Motor neuron (in vitro differentiated cells): ENCODE measurements around the gene ZNF804A. TPM values are rescaled to one million over a fixed set of nuclear protein-coding genes. Genes with fewer than 3 reads are reported as not detected.
A peak's percentile ranks its signal among the peaks of the same experiment; 100 is the strongest.
"Not testable (repeated sequence)": the region's sequence is repeated elsewhere in the genome, so short reads cannot be mapped to it uniquely, and the experiment has no call there.

Experiments used
- ATAC-seq, 8 experiments: fragments of 200-7000 bp; cut with Tn5 transposase; replicated peaks in 6 of 8; 2 replicates each; pipeline ENCODE4 v1.8.0; 2021; ENCODE audit warnings: mild to moderate bottlenecking in 8 of 8, moderate library complexity in 8 of 8
- H3K27ac ChIP-seq, 2 donors: fragments of 250-450 bp; sonication (Bioruptor Pico); 2 replicates each; pipeline ENCODE4 v1.9.0; 2021; ENCODE audit warnings: antibody characterized with exemption in 2 of 2, mild to moderate bottlenecking in 2 of 2, moderate library complexity in 1 of 2
- H3K4me1 ChIP-seq, 2 donors: fragments of 250-450 bp; sonication (Bioruptor Pico); replicated peaks in 1 of 2; 2 replicates each; pipeline ENCODE4 v1.6.1; 2021; ENCODE audit warnings: antibody characterized with exemption in 2 of 2, mild to moderate bottlenecking in 2 of 2, moderate library complexity in 1 of 2
- H3K4me3 ChIP-seq, 5 donors: fragments of 250-450 bp; sonication (Bioruptor Pico); 2 replicates each; pipeline ENCODE4 v1.9.0; 2021; ENCODE audit warnings: antibody characterized with exemption in 5 of 5, mild to moderate bottlenecking in 5 of 5, moderate library complexity in 4 of 5
- WGBS, 10 experiments: fragments of 450-650 bp; shearing (Covaris generic); methylation state at CpG; one replicate each; pipeline ENCODE4 v1.0.0; 2022; 5-methylcytosine and 5-hydroxymethylcytosine counted together
- in situ Hi-C, 9 experiments: fragments of 400-800 bp; cut with MboI; loops; one replicate each; pipeline ENCODE4 v1.15.0; 2021; ENCODE audit warnings: low sequenced_read_pairs in 9 of 9, low pct_unique_long_range_greater_than_20kb in 2 of 9; ENCODE audit not compliant: unreplicated experiment in 9 of 9
- total RNA-seq, 8 experiments: library from RNA; unstranded; fragments of 300-600 nt; gene quantifications; 2 replicates each; pipeline versions ENCODE4 v1.2.3 to v1.2.4, GENCODE V29; 2022

ZNF804A gene
- total RNA-seq, 8 experiments from 2014 or later: 0.09 to 10.4 (median 5.2) TPM

DNA sequence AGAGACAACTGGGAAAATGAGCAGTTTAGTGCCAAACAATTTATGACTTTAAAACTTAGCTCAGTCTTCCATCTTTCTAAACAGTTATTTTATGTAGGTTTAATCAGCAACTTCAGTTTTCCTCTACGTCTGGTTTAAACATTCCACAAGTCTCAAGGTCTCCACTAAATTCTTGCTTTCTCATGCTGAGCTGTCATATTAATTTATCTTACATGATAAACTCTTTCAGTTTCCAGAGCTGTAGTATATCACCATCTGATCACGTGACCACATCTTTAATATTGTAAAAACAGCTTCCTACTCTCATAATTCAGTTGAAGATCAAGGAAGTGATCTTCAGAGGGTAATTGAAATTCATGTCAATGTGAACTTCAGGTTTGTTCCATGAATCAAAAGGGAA, 158.6 kb downstream of the ZNF804A start:
- Histone ChIP-seq H3K4me1 (peaks cover 0 to 6% of the 10 kb centered on the region in 2 donors), H3K27ac (no peak overlapping the region), H3K4me3 (no peak overlapping the region)
- 0 to 100% (median 70%) methylated on average over 1 to 2 of the region's 2 CpGs; no CpG with 5 or more reads in 1 of the 10 experiments for WGBS, 10 experiments
- in situ Hi-C loops: no loop called here
- peak in 2 of 8 experiments; percentile 30 to 37 for ATAC-seq

DNA sequence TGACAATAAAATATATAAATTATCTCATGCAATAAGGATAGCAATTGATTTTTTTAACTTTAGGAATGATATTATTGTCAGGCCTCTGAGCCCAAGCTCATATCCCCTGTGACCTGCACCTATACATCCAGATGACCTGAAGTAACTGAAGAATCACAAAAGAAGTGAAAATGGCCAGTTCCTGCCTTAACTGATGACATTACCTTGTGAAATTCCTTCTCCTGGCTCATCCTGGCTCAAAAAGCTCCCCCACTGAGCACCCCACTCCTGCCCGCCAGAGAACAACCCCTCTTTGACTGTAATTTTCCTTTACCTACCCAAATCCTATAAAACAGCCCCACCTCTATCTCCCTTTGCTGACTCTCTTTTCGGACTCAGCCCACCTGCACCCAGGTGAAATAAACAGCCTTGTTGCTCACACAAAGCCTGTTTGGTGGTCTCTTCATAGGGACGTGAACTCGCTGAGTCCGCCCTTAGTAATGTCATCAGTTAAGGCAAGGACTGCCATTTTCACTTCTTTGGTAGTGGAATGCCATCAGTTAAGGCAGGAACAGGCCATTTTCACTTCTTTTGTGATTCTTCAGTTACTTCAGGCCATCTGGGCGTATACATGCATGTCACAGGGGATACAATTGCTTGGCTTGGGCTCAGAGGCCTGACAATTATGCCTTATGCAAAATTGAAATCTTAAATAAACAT, 161.4 kb downstream of the ZNF804A start:
- H3K27ac ChIP-seq, in situ Hi-C loops, H3K4me3 ChIP-seq, H3K4me1 ChIP-seq, ATAC-seq: not testable (repeated sequence)
- WGBS, 10 experiments: 22 to 100% (median 92%) methylated on average over 1 to 5 of the region's 6 CpGs; no CpG with 5 or more reads in 1 of the 10 experiments

DNA sequence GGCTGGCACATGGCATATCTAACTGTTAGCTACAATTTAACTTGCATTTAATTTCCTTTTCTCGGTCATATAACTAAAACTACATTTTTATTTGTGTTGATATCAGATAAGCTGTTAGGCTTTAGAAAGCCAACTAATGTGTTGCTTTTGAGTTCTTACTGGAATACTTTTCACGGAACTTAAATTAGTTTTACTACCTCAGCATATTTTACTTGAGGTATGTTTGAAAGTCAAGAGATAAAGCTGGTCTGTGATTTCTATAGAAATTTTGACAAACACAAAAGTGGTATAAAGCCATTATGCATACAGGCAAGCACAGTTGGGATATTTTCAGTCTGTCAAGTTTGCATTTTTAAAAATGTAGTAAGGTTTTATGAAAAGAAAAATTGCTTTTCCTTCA, 162.6 kb downstream of the ZNF804A start:
- ATAC-seq: no peak
- Histone ChIP-seq H3K4me1 (peaks cover 0 to 6% of the 10 kb centered on the region in 2 donors), H3K27ac (no peak overlapping the region), H3K4me3 (no peak overlapping the region)
- in situ Hi-C loops: no loop called here
- 0 to 100% (median 85%) methylated on average over 1 to 2 of the region's 2 CpGs for WGBS, 10 experiments

DNA sequence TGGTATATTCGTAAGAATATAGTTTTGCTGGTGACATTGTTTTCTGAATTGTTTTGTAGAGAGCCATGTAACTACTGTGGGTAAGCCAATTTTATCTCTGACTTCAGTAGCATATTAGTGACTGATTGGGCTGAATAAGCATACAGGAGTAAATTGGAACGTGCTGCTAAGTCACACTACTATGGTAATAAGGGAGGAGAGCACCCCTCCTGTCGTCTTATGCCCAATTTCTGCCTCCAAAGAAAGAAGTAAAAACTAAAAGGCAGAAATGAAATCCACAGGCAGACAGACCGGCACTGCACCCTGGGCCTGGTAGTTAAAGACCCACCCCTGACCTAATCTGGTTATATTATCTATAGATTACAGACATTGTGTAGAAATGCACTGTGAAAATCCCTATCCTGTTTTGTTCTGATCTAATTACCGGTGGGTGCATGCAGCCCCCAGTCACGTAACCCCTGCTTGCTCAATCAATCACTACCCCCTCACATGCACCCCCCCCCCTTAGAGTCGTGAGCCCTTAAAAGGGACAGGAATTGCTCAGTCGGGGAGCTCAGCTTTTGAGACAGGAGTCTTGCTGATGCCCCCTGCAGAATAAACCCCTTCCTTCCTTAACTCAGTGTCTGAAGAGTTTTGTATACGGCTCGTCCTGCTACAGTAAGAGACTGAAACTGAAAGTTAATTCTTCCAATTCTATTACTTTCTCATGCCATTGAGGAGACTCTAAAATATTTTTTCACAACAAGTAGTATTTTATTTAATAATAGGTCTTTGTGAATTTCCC, 167.0 kb downstream of the ZNF804A start:
- Histone ChIP-seq H3K4me1 (peaks cover 0 to 3% of the 10 kb centered on the region in 2 donors), H3K27ac (no peak overlapping the region), H3K4me3 (no peak overlapping the region)
- no peak for ATAC-seq
- in situ Hi-C loops: no loop called here
- 8 to 100% (median 75%) methylated on average over 1 to 8 of the region's 10 CpGs for WGBS, 10 experiments

DNA sequence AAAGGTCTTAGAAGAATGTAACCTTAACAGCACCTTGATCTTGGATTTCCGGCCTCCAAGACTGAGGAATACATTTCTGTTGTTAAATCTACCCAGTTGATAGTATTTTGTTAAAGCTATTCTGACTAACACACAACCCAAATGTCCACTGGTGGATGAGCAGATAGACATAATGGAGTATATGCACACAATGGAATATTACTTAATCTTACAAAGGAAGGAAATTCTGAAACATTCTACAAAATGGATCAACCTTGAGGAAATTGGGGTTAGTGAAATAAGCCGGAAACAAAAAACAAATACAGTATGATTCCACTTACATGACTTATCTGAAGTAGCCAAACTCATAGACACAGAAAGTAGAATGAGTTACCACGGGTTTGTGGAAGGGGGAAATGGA, 168.7 kb downstream of the ZNF804A start:
- ATAC-seq: no peak
- in situ Hi-C loops: no loop called here
- peaks cover 0 to 3% of the 10 kb centered on the region in 2 donors for H3K4me1 ChIP-seq
- no peak overlapping the region for H3K4me3 ChIP-seq
- WGBS, 10 experiments: 6 to 100% (median 80%) methylated on average over 1 to 3 of the region's 3 CpGs
- no peak overlapping the region for H3K27ac ChIP-seq

- WGBS, 10 experiments: 0 to 100% (median 64%) methylated on average over 1 to 2 of the region's 2 CpGs; no CpG with 5 or more reads in 4 of the 10 experiments
- Histone ChIP-seq H3K4me3 (no peak overlapping the region), H3K4me1 (peaks cover 0 to 3% of the 10 kb centered on the region in 2 donors), H3K27ac (no peak overlapping the region)
- no peak for ATAC-seq
- in situ Hi-C loops: no loop called here
These were observed 170.7 kb downstream of the ZNF804A start for GRCh38 chr2:184769023-184769422.

DNA sequence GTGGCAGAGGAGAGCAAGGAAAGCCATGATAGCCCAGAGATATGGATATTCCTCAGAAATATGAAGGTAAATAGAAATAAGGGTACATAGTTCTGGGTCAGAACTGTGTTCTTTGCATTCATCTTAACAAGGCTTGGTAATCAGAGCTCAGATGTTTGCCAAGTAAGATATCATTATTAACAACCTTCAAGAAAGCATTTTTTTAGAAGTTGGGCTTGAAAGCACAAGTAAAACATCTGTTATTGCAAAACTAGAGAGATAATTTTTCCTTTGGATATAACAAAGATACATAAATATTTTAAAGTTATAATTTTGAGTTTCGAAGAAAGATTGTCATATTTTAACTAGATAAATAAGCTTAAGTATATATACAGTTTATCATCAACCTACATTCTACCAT, 171.4 kb downstream of the ZNF804A start:
- peaks cover 0 to 3% of the 10 kb centered on the region in 2 donors for H3K4me1 ChIP-seq
- in situ Hi-C loops: no loop called here
- WGBS, 10 experiments: 0 to 100% (median 86%) methylated on average over 1 of the region's 1 CpG; no CpG with 5 or more reads in 1 of the 10 experiments
- no peak for ATAC-seq
- no peak overlapping the region for H3K27ac ChIP-seq
- H3K4me3 ChIP-seq: no peak overlapping the region

DNA sequence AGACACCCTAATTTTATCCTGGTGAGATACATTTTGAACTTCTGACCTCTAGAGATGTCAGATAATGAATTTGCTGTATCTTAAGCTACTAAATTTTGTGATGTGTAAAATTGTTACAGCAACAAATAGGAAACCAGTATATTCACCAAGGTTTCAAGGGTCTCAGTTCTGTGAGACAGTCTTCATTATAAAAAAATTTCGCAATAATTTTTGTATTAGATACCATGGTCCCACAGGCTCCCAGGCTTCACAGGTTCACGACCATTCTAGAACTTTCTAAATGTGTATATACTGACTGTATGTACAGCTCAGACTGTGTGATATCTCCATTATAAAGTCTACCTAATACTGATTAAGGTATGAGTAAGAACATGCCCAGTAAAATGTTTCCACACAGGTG, 181.4 kb downstream of the ZNF804A start:
- Histone ChIP-seq H3K4me1 (no peaks in the 10 kb centered on the region), H3K27ac (no peak overlapping the region), H3K4me3 (no peak overlapping the region)
- in situ Hi-C loops: no loop called here
- WGBS, 10 experiments: 0 to 100% (median 89%) methylated on average over 1 to 2 of the region's 2 CpGs; no CpG with 5 or more reads in 2 of the 10 experiments
- ATAC-seq: no peak

DNA sequence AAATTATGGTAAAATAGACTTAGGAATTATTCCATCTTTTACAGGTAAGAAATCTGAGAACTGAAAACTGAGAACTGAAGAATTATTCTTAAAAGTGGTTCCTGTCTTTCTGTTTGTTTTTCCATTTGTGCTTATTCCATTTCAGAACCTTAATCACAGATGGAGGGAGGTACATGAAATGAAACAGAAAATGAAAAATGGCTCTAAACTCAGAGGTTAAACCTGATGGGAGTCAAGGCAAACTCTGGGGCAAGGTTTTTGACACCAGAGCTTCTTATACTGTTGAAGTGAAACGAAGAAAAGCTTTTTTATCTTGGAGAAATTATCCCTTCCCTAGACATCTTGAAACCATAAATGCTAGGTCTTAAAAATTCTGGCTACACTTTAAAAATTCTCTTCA, 182.1 kb downstream of the ZNF804A start:
- H3K4me3 ChIP-seq: no peak overlapping the region
- no peaks in the 10 kb centered on the region for H3K4me1 ChIP-seq
- 0 to 87% (median 60%) methylated on average over 1 of the region's 1 CpG; no CpG with 5 or more reads in 3 of the 10 experiments for WGBS, 10 experiments
- no peak overlapping the region for H3K27ac ChIP-seq
- ATAC-seq: no peak
- in situ Hi-C loops: no loop called here

DNA sequence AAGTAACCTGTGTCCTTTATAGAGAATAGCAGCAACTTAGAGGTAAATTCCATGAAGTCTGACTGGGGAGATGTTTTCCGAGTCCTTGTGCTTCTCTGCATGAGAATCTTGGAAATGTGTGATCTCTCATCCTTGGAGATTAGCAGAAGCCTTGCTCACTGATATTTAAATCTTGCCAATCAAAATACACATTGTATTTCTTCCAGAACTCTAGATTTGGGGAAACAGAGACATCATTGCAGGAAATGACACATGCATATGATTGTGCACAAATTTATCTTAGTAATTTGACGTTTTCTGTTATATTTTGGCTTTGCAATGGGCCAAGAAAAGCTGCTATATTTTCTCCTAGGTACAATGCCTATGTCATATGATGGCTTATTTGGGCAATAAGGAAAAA, 182.6 kb downstream of the ZNF804A start:
- ATAC-seq: no peak

GRCh38 chr2:184783576-184783975, 185.2 kb downstream of the ZNF804A start:
- WGBS, 10 experiments: 7 to 100% (median 68%) methylated on average over 1 to 3 of the region's 3 CpGs; no CpG with 5 or more reads in 2 of the 10 experiments
- no peaks in the 10 kb centered on the region for H3K4me1 ChIP-seq
- no peak overlapping the region for H3K27ac ChIP-seq
- in situ Hi-C loops: no loop called here
- no peak overlapping the region for H3K4me3 ChIP-seq
- no peak for ATAC-seq

More for the DNA sequence above, 182.6 kb downstream of the ZNF804A start:
- Histone ChIP-seq H3K4me1 (no peaks in the 10 kb centered on the region), H3K4me3 (no peak overlapping the region), H3K27ac (no peak overlapping the region)
- WGBS, 10 experiments: 0 to 100% (median 62%) methylated on average over 1 to 2 of the region's 2 CpGs; no CpG with 5 or more reads in 2 of the 10 experiments
- in situ Hi-C loops: no loop called here

DNA sequence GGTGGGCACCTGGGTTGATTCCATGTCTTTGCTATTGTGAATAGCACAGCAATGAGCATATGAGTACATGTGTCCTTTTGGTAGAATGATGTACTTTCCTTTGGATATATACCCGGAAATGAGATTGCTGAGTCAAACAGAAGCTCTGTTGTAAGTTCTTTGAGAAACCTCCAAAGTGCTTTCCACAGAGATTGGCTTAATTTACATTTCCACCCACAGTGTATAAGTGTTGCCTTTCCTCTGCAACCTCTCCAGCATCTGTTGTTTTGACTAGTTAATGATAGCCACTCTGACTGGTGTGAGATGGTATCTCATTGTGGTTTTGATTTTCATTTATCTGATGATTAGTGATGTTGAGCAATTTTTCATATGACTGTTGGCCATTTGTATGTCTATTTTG, 194.8 kb downstream of the ZNF804A start:
- WGBS, 10 experiments: 0 to 100% (median 100%) methylated on average over 1 of the region's 1 CpG; no CpG with 5 or more reads in 3 of the 10 experiments
- no peaks in the 10 kb centered on the region for H3K4me1 ChIP-seq
- no peak overlapping the region for H3K27ac ChIP-seq
- ATAC-seq: no peak
- no peak overlapping the region for H3K4me3 ChIP-seq
- in situ Hi-C loops: no loop called here

- no peaks in the 10 kb centered on the region for H3K4me1 ChIP-seq
- H3K27ac ChIP-seq: no peak overlapping the region
- H3K4me3 ChIP-seq: no peak overlapping the region
- 7 to 100% (median 90%) methylated on average over 2 to 4 of the region's 4 CpGs; no CpG with 5 or more reads in 1 of the 10 experiments for WGBS, 10 experiments
- in situ Hi-C loops: no loop called here
- ATAC-seq: no peak
These were observed 201.1 kb downstream of the ZNF804A start for GRCh38 chr2:184799379-184799778.
